Measurements from ENCODE around the gene SIRT1. TPM values are rescaled to one million over a fixed set of nuclear protein-coding genes. Genes with fewer than 3 reads are reported as not detected.

SIRT1 gene
- total RNA-seq, 3 donors from 2014 or later, result 15.2 to 42.2 (median 23.1) TPM

DNA sequence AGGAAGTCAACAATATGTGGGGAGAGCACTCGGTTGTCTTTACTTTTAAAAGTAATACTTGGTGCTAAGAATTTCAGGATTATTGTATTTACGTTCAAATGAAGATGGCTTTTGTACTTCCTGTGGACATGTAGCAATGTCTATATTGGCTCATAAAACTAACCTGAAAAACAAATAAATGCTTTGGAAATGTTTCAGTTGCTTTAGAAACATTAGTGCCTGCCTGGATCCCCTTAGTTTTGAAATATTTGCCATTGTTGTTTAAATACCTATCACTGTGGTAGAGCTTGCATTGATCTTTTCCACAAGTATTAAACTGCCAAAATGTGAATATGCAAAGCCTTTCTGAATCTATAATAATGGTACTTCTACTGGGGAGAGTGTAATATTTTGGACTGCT is 32.7 kb downstream of the SIRT1 start:
- H3K36me3 ChIP-seq (ENCODE audit: low read depth), result no peaks in the 10 kb centered on the region
- ATAC-seq (no peak), DNase-seq (no peak)
- intact Hi-C loops (cut with DNase I, micrococcal nuclease), result no loop called here
- TF ChIP-seq, protein P1, sequence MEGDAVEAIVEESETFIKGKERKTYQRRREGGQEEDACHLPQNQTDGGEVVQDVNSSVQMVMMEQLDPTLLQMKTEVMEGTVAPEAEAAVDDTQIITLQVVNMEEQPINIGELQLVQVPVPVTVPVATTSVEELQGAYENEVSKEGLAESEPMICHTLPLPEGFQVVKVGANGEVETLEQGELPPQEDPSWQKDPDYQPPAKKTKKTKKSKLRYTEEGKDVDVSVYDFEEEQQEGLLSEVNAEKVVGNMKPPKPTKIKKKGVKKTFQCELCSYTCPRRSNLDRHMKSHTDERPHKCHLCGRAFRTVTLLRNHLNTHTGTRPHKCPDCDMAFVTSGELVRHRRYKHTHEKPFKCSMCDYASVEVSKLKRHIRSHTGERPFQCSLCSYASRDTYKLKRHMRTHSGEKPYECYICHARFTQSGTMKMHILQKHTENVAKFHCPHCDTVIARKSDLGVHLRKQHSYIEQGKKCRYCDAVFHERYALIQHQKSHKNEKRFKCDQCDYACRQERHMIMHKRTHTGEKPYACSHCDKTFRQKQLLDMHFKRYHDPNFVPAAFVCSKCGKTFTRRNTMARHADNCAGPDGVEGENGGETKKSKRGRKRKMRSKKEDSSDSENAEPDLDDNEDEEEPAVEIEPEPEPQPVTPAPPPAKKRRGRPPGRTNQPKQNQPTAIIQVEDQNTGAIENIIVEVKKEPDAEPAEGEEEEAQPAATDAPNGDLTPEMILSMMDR (IDR thresholded peaks at IDR 0.05), result no peak
- H3K4me1 ChIP-seq (ENCODE audit: low read depth), result no peaks in the 10 kb centered on the region
- H3K9me3 ChIP-seq, result no peaks in the 10 kb centered on the region
- H3K4me3 ChIP-seq, result no peak overlapping the region

DNA sequence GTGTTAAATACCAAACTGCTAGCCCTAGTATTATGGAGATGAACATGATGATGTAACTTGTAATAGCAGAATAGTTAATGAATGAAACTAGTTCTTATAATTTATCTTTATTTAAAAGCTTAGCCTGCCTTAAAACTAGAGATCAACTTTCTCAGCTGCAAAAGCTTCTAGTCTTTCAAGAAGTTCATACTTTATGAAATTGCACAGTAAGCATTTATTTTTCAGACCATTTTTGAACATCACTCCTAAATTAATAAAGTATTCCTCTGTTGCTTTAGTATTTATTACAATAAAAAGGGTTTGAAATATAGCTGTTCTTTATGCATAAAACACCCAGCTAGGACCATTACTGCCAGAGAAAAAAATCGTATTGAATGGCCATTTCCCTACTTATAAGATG is 33.2 kb downstream of the SIRT1 start:
- intact Hi-C loops (cut with DNase I, micrococcal nuclease), result no loop called here
- H3K9me3 ChIP-seq, result no peaks in the 10 kb centered on the region
- H3K4me1 ChIP-seq (ENCODE audit: low read depth), result no peaks in the 10 kb centered on the region
- TF ChIP-seq, protein P1 (IDR thresholded peaks at IDR 0.05), result no peak
- no peaks in the 10 kb centered on the region for H3K36me3 ChIP-seq (ENCODE audit: low read depth)
- DNase-seq (no peak), ATAC-seq (no peak)
- H3K4me3 ChIP-seq, result no peak overlapping the region

DNA sequence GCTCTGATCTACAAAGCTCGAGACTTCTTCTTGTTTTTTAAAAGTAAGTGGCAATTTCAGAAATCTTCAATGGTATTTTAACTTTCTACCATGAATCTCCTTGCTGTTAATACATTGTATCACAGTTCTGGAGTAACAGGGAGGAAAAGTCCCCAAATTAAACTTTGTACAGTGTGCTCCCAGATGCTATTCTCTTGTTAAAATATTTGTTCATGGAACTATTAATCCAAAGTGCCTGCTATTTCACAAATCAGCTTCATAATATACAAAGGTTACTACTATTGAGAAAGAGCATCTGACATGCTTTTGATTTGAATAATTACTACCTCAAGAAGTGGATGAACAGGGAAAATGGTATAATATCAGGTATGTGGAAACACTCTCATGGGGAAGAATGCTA is 36.6 kb downstream of the SIRT1 start:
- ATAC-seq, result no peak
- intact Hi-C loops (cut with DNase I, micrococcal nuclease), result no loop called here
- H3K4me3 ChIP-seq, result no peak overlapping the region
- no peak for DNase-seq
- H3K36me3 ChIP-seq (ENCODE audit: low read depth), result no peaks in the 10 kb centered on the region
- no peaks in the 10 kb centered on the region for H3K9me3 ChIP-seq
- H3K4me1 ChIP-seq (ENCODE audit: low read depth), result no peaks in the 10 kb centered on the region
- TF ChIP-seq, protein P1 (IDR thresholded peaks at IDR 0.05), result no peak

DNA sequence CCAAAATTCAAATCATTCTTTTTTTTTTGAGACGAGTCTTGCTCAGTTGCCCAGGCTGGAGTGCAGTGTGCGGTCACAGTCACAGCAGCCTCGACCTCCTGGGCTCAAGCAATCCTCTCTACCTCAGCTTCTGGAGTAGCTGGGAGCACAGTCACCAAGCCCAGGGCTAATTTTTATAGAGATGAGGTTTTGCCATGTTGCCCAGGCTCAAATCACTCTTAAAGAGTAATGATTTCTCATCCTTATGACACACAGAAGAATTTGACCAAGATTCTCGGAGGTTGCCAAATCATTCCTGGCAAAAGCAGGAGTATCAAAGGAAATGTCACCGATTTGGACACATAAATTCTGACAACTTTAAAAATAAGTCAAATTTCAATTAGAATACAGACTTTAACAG is 39.1 kb downstream of the SIRT1 start:
- ATAC-seq (no peak), DNase-seq (no peak)
- no peaks in the 10 kb centered on the region for H3K36me3 ChIP-seq (ENCODE audit: low read depth)
- no peaks in the 10 kb centered on the region for H3K4me1 ChIP-seq (ENCODE audit: low read depth)
- intact Hi-C loops (cut with DNase I, micrococcal nuclease), result no loop called here
- no peaks in the 10 kb centered on the region for H3K9me3 ChIP-seq
- TF ChIP-seq, protein P1 (IDR thresholded peaks at IDR 0.05), result no peak
- H3K4me3 ChIP-seq, result no peak overlapping the region

DNA sequence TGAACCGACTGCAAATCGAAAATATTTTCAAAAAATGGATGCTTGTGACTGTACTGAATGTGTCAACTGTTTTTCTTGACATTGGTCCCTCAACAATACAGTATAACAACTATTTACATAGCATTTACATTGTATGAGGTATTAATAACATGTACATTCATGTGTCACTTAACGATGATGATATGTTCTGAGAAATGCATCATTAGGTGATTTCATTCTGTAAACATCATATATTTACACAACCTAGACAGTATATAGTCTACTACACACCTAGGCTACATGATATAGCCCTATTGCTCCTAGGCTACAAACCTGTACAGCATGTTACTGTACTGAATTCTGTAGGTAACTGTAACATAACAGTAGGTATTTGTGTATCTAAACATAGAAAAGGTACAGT is 39.7 kb downstream of the SIRT1 start:
- TF ChIP-seq, protein P1 (IDR thresholded peaks at IDR 0.05), result no peak
- no peaks in the 10 kb centered on the region for H3K9me3 ChIP-seq
- DNase-seq (no peak), ATAC-seq (no peak)
- no peaks in the 10 kb centered on the region for H3K4me1 ChIP-seq (ENCODE audit: low read depth)
- intact Hi-C loops (cut with DNase I, micrococcal nuclease), result no loop called here
- no peaks in the 10 kb centered on the region for H3K36me3 ChIP-seq (ENCODE audit: low read depth)
- no peak overlapping the region for H3K4me3 ChIP-seq

DNA sequence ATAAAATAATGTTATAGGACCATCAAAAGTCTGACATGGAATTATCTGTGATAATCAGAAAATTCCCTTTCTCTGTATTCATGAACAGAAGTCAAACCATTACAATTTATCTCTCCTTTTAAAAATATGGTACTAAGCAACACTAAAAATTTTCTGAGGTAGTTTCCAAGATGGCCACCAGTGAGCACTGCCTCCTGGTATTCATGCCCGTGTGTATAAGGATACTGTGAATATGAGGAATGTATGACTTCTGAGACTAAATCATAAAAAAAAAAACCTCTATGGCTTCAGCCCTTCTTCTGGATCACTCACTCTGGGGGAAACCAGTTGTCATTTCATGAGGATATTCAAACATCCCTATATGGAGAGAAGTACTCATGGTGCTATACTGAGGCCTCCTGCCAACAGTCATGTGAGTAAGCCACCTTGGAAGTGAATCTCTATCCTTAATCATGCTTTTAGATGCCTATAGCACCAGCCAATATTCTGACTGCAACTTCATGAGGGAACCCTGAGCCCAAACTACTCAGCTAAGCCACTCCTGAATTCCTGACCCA is 41.1 kb downstream of the SIRT1 start:
- ATAC-seq (no peak), DNase-seq (no peak)
- Histone ChIP-seq H3K36me3 (ENCODE audit: low read depth) (no peaks in the 10 kb centered on the region), H3K4me1 (ENCODE audit: low read depth) (no peaks in the 10 kb centered on the region), H3K9me3 (no peaks in the 10 kb centered on the region), H3K4me3 (no peak overlapping the region)
- intact Hi-C loops (cut with DNase I, micrococcal nuclease), result no loop called here
- TF ChIP-seq, protein P1 (IDR thresholded peaks at IDR 0.05), result no peak
